Activated B cell treated with CpG ODN at 0.5 μM for 24 hours (primary cell): ENCODE measurements around the gene KCNQ1OT1. TPM values are rescaled to one million over a fixed set of nuclear protein-coding genes. Genes with fewer than 3 reads are reported as not detected.

Source experiments
- ATAC-seq: fragments of 200-7000 bp; cut with Tn5 transposase; one replicate; pipeline ENCODE4 v1.10.0; 2021; ENCODE audit warnings: low read depth, mild to moderate bottlenecking, moderate library complexity
- CTCF ChIA-PET: fragments of 350-600 bp; sonication (Branson Sonifier 250); formaldehyde crosslinking; loops from one replicate; lab custom pipeline; 2021; ENCODE audit warnings: antibody characterized with exemption; lab: Charles Lee
- POLR2A ChIA-PET: fragments of 350-600 bp; sonication (Branson Sonifier 250); formaldehyde crosslinking; loops from one replicate; lab custom pipeline; 2021; ENCODE audit warnings: antibody characterized with exemption; lab: Charles Lee
- DNase-seq: peaks from one replicate; pipeline ENCODE4 v3.0.0; 2022
- H3K27ac Mint-ChIP-seq: one replicate; pipeline ENCODE4 v1.8.0; 2020; ENCODE audit warnings: mixed read lengths
- H3K27me3 Mint-ChIP-seq: one replicate; pipeline ENCODE4 v1.8.0; 2021; ENCODE audit warnings: mixed read lengths
- H3K36me3 Mint-ChIP-seq: one replicate; pipeline ENCODE4 v1.8.0; 2021; ENCODE audit warnings: low read depth, mixed read lengths
- H3K4me1 Mint-ChIP-seq: one replicate; pipeline ENCODE4 v1.8.0; 2021; ENCODE audit warnings: mixed read lengths
- H3K4me3 Mint-ChIP-seq: one replicate; pipeline ENCODE4 v1.8.0; 2020; ENCODE audit warnings: mild to moderate bottlenecking, mixed read lengths
- H3K9me3 Mint-ChIP-seq: one replicate; pipeline ENCODE4 v1.8.0; 2020; ENCODE audit warnings: mixed read lengths
- intact Hi-C: fragments of 100-400 bp; cut with micrococcal nuclease; formaldehyde crosslinking; loops from one replicate; pipeline ENCODE4 v1.15.1; 2024
- total RNA-seq: library from RNA; stranded (reverse); gene quantifications from 2 replicates; pipeline ENCODE4 v1.2.3, GENCODE V29; 2022
- TF ChIP-seq, protein P1 (sequence below): fragments of 200-600 bp; IDR thresholded peaks from one replicate; pipeline ENCODE4 v1.8.0; 2022; ENCODE audit warnings: antibody characterized with exemption, mild to moderate bottlenecking

Gene KCNQ1OT1
- total RNA-seq, 1 donor from 2014 or later: 1.2 TPM

- H3K4me1 Mint-ChIP-seq: no peaks in the 10 kb centered on the region
- no peak overlapping the region for H3K27ac Mint-ChIP-seq
- no peak overlapping the region for H3K4me3 Mint-ChIP-seq
- no peaks in the 10 kb centered on the region for H3K27me3 Mint-ChIP-seq
- ATAC-seq: no peak
- H3K36me3 Mint-ChIP-seq: peaks cover 3% of the 10 kb centered on the region
- no peak for DNase-seq
- TF ChIP-seq, protein P1, sequence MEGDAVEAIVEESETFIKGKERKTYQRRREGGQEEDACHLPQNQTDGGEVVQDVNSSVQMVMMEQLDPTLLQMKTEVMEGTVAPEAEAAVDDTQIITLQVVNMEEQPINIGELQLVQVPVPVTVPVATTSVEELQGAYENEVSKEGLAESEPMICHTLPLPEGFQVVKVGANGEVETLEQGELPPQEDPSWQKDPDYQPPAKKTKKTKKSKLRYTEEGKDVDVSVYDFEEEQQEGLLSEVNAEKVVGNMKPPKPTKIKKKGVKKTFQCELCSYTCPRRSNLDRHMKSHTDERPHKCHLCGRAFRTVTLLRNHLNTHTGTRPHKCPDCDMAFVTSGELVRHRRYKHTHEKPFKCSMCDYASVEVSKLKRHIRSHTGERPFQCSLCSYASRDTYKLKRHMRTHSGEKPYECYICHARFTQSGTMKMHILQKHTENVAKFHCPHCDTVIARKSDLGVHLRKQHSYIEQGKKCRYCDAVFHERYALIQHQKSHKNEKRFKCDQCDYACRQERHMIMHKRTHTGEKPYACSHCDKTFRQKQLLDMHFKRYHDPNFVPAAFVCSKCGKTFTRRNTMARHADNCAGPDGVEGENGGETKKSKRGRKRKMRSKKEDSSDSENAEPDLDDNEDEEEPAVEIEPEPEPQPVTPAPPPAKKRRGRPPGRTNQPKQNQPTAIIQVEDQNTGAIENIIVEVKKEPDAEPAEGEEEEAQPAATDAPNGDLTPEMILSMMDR: no peak
- ChIA-PET CTCF (no interaction called here), POLR2A (no interaction called here)
- intact Hi-C loops: no loop called here
- no peaks in the 10 kb centered on the region for H3K9me3 Mint-ChIP-seq
These were observed 132.6 kb downstream of the KCNQ1OT1 start for GRCh38 chr11:2567026-2567671.

DNA sequence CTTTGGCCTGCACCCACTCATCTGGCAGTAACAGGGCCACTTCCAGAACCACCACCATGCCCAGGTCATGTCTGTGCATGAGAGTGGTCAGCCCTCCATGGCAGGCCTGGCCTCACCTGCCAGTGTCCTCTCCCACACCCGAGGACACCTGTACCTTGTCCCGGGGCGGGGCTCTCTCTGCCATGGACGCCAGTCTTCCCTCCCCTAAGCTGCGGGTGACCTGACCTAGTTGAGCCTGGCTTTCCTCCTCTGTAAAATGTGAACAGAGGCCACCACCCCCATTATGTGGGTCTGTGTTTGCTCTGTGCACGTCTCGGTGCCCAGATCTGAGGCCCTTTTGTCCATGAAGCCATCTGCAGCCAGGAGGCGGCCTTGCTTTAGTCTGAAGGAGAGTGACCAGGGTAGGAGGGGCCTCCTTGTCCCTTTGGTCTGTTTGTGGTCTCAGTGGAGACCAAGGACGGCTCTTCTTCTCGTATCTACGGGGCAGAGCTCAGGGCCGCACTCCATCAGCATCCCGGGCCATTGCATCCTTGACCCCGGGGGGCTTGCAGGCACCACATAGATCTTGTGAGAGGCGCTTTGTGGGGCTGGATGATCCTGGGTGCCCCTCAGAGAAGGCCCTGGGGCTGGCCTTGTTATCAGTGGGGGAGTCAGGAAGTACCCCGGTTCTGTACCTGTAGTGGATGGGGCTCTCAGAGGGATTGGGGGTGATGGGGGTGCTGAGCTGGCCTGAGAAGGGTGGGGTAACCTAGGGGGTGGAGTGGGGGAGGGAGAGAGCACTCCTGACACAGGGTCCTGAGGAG is 133.4 kb downstream of the KCNQ1OT1 start:
- peaks cover 3% of the 10 kb centered on the region for H3K36me3 Mint-ChIP-seq
- TF ChIP-seq, protein P1: no peak
- H3K27me3 Mint-ChIP-seq: no peaks in the 10 kb centered on the region
- CTCF ChIA-PET: no interaction called here
- intact Hi-C loops: no loop called here
- DNase-seq: no peak
- no peak for ATAC-seq
- H3K9me3 Mint-ChIP-seq: no peaks in the 10 kb centered on the region
- H3K27ac Mint-ChIP-seq: no peak overlapping the region
- H3K4me1 Mint-ChIP-seq: no peaks in the 10 kb centered on the region
- POLR2A ChIA-PET: no interaction called here
- no peak overlapping the region for H3K4me3 Mint-ChIP-seq

DNA sequence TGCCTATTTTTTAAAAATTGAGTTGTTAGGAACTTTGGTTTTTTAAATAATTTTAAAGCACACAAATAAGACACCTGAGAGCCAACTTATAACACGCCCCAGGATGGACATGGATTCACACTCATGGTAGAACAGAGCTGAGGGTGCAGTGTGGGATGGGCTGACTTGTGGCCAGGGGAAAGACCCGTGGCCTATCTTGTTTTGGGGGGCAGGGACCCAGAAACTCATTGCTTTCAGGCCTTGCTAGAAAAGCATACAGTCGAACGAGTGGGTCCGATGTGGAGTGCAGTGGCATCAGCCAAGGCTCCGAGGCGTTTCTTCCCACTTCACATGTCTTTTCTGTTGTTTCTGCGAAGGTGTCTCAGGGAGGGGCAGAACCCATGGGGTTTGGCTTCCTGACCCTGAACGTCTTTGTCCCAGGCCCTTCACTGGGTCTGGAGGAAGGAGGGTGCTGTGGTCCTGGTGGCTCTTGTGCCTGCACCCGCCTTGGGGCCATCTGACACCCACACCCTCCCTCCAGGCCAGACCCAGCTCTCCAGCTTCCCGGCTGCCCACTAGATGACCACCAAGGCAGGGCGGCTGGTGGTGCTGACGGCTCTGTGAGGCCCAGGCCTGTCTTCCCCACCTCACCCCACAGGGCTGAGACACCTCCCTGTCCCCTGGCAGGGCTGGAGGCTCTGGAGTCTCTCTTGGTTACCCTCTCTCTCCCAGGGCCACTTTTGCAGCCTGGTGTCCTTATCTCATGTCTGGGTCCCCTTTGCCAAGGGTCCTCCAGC is 134.2 kb downstream of the KCNQ1OT1 start:
- no peak for ATAC-seq
- no peaks in the 10 kb centered on the region for H3K9me3 Mint-ChIP-seq
- no peak overlapping the region for H3K4me3 Mint-ChIP-seq
- H3K27ac Mint-ChIP-seq: no peak overlapping the region
- TF ChIP-seq, protein P1: no peak
- DNase-seq: no peak
- H3K27me3 Mint-ChIP-seq: no peaks in the 10 kb centered on the region
- ChIA-PET CTCF (no interaction called here), POLR2A (no interaction called here)
- H3K4me1 Mint-ChIP-seq: peaks cover 1% of the 10 kb centered on the region
- intact Hi-C loops: no loop called here
- peaks cover 3% of the 10 kb centered on the region for H3K36me3 Mint-ChIP-seq

DNA sequence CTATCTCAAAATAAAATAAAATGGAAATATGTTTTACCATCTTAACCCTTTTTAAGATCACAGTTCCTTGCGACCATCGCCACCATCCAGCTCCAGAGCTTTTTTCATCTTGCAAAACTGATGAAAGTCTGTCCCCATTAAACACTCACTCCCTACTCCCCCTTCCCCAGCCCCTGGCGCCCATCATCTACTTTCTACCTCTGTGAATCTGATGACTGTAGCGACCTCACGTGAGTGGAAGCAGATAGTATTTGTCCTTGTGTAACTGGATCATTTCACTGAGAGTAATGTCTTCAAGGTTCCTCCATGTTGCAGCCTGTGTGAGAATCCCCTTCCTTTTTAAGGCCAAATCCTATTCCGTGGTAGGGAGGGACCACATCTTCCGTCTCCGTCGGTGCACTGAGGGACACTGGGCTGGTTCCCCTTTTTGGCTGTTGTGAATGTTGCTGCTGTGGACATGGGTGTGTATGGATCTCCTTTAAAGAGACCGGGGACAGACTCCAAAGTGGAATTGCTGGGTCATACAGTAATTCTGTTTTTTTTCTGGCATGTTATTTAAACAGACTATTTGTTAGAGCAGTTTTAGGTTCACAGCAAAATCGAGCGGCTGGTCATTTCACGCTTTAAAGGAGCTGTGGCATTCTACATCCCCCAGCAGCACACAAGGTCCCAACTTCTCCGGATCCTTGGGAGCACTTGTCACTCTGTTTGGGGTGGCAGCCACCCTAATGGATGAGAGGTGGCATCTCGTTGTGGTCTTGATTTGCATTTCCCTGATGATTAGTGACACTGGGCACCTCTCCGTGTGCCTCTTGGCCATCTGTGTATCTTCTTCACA is 135.0 kb downstream of the KCNQ1OT1 start:
- peaks cover 3% of the 10 kb centered on the region for H3K4me1 Mint-ChIP-seq
- TF ChIP-seq, protein P1: no peak
- DNase-seq: no peak
- H3K4me3 Mint-ChIP-seq: no peak overlapping the region
- no peak overlapping the region for H3K27ac Mint-ChIP-seq
- no peaks in the 10 kb centered on the region for H3K9me3 Mint-ChIP-seq
- intact Hi-C loops: no loop called here
- H3K36me3 Mint-ChIP-seq: peaks cover 3% of the 10 kb centered on the region
- H3K27me3 Mint-ChIP-seq: no peaks in the 10 kb centered on the region
- ATAC-seq: no peak
- CTCF ChIA-PET: no interaction called here
- POLR2A ChIA-PET: no interaction called here
